GM08714 (cell line): Measurements from ENCODE around the gene DLGAP1.

Source experiments
- H3K4me3 ChIP-seq: fragments of 200-500 bp; sonication (Bioruptor generic); 2 replicates; pipeline ENCODE4 v1.5.1; 2014; ENCODE audit warnings: mild to moderate bottlenecking, low read length, inconsistent platforms
- ZNF274 ChIP-seq: IDR thresholded peaks from 2 replicates; pipeline ENCODE4 v1.6.1; 2012; ENCODE audit warnings: mild to moderate bottlenecking, low read depth, low read length

Gene DLGAP1

DNA sequence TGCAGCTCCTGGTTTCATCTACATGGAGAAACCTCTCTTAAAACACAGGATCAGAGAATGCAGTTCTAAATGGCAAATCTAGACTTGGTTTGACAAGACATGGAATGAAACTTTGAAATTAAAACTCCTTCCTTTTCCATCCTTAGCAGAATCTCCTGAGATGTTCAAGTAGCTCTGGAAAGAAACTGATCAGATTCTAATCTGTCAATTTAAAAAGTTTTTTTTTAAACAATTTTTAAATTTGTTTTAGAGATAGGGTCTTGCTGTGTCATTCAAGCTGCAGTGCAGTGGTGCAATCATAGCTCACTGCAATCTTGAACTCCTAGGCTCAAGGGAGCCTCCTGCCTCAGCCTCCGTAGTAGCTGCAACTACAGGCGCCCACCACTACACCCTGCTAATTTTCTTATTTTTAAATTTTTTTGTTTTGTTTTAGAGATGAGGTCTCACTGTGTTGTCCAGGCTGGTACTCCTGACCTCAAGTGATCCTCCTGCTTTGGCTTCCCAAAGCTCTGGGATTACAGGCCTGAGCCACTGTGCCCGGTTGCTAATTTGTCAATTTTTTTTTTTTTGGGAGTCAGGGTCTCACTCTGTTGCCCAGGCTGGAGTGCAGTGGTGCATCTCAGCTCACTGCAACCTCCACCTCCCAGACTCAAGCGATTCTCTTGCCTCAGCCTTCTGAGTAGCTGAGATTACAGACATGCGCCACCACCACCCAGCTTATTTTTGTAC, 788.4 kb downstream of the DLGAP1 start:
- TF ChIP-seq ZNF274 = no peak
- H3K4me3 ChIP-seq = no peak overlapping the region

DNA sequence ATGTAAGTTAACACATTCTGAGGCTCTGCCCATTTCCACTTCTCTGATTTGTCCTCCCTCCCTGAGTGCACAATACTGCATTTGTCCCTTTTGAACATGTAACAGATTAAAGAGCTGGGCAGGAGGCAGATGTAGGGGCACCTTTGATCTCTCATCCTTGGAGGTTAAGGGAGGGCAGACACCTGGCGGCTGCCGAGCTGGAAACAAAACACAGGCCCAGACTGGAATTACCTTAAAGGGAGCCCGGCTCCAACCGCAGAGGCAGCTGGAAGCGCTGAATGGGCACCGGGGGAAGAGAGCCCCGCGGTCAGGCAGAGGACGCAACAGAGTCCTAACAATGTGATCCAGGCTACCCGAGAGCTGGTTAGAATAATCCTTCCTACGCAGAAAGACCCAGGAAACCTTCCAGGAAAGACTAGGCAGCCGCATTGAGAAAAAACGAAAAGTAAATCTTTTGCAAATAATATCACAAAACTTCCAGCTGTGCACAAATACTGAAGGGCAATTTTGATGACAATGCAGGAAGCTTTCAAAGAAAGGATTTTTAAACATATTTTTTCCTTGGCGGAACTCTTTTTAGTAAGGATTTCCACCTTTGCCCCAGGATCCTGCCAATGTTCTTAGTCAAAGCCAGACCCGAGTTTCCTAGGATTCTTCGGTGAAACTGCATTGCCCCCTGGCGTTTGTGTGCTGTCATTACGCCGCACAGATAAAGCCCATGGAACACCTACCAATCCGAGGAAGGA, 789.2 kb downstream of the DLGAP1 start:
- no peak for TF ChIP-seq ZNF274
- no peak overlapping the region for H3K4me3 ChIP-seq

GRCh38 chr18:3665204-3665603, 789.9 kb downstream of the DLGAP1 start:
- no peak for TF ChIP-seq ZNF274
- H3K4me3 ChIP-seq = no peak overlapping the region

- no peak for TF ChIP-seq ZNF274
- H3K4me3 ChIP-seq = no peak overlapping the region
Observed at GRCh38 chr18:3664563-3665178, 790.4 kb downstream of the DLGAP1 start.

- H3K4me3 ChIP-seq = no peak overlapping the region
- no peak for TF ChIP-seq ZNF274
Observed at GRCh38 chr18:3663870-3664512, 791.1 kb downstream of the DLGAP1 start.

DNA sequence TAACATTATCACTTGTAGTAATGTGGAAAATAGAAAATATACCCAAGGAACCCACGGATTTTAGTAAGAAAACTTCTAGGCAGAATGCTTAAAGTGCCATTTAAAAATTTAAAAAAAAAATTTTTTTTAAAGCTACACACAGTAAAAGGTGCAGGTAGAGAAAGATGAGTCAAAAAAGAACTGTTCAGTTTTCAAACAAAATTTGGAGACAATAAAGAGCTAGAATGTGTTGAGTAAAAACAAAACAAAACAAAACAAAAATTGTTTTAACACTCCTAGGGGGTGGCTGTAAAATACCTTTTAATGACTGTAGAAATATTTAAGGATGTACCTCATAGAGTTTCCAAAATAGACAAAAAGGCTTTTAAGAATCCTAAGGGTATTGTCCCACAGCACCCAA, 793.1 kb downstream of the DLGAP1 start:
- TF ChIP-seq ZNF274 = no peak
- no peak overlapping the region for H3K4me3 ChIP-seq

DNA sequence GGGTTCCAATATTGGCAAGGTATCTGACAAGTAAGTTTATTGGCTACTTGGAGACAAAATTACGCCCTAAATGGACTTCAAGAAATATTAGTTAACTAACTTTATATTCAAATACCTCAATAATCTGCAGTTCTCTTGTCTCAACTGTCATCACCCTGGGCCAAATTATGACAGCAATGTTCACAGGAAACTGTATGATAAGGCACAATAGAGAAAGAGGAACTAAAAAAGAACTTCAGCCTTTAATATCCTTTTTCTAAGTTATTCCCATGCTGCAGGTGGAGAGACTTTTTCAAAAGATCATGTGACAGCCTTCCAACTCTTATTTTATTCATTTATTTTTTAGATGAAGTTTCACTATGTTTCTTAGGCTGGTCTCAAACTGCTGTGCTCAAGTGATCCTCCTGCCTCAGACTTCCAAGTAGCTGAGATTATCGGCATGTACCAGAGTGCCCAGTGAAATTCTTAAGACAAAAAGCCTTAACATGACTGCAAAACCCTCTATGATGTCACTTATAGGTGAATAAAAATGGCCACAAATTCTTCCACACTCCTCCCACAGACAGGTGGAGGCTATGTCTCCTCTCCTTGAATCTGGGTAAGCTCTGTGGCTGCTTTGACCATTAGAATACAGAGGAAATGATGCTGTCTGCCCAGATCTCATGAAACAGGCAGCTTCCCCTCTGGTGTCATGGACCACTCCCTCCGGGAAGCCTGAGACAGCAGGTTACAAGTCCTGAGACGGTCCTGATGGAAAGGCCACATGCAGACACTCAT, 794.2 kb downstream of the DLGAP1 start:
- no peak overlapping the region for H3K4me3 ChIP-seq
- no peak for TF ChIP-seq ZNF274

DNA sequence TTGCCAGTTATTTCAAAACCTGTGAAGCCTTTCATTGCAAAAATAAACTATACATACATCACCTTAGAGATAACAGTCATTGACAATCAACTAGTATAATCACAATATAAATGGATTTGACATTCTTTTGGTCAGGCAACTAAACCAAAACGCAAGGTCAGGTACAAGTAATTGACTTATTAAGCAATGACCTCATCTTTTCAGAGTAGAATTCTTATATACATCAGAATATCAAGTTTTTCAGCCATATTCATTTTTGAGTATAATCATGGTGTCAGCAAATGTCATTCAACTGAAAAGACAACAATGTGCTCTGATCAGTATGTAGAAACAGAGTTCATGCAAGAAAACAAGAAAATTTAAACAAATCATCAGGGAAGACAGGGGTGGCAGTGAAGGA, 796.6 kb downstream of the DLGAP1 start:
- no peak for TF ChIP-seq ZNF274
- H3K4me3 ChIP-seq = no peak overlapping the region

- no peak overlapping the region for H3K4me3 ChIP-seq
- no peak for TF ChIP-seq ZNF274
Observed at GRCh38 chr18:3655254-3656050, 799.7 kb downstream of the DLGAP1 start.

DNA sequence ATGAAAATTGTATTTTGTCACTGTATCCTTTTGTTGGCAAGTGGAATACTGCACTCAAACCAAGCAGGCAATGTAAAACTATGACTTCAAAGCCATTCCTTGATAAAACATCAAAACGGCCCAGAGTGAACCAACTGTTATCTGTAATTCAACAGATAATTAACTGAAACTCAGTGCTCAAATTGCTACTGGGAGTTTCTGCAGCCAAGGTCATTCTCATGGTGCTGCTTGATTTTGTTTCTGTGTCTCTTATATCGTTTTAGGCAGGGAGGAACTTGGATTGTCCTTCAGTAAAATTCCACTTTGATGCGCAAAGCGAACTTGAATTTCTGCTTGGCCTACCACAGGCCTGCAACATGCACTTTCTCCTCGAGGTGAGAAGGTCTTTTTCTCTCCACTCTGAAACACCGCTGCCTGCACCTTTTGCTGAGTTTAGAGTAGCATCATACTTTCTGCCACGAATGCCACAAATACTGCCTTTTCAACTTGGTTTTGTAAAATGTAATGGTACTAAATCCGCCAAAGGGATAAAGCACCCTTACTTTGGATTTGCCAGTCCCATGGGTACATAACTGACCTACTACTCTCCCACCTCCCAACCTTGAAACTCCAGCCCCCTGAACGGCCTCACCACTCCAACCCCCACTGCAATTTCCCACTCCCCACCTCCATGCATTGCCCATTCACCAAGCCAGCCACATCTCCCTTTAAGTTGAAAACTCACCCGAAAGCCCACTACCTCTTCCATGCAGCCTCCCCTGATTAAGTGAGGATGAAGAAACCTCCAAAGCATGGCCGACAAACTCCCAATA, 800.5 kb downstream of the DLGAP1 start:
- TF ChIP-seq ZNF274 = no peak
- H3K4me3 ChIP-seq = no peak overlapping the region

- TF ChIP-seq ZNF274 = no peak
- no peak overlapping the region for H3K4me3 ChIP-seq
Observed at GRCh38 chr18:3653851-3654441, 801.2 kb downstream of the DLGAP1 start.

DNA sequence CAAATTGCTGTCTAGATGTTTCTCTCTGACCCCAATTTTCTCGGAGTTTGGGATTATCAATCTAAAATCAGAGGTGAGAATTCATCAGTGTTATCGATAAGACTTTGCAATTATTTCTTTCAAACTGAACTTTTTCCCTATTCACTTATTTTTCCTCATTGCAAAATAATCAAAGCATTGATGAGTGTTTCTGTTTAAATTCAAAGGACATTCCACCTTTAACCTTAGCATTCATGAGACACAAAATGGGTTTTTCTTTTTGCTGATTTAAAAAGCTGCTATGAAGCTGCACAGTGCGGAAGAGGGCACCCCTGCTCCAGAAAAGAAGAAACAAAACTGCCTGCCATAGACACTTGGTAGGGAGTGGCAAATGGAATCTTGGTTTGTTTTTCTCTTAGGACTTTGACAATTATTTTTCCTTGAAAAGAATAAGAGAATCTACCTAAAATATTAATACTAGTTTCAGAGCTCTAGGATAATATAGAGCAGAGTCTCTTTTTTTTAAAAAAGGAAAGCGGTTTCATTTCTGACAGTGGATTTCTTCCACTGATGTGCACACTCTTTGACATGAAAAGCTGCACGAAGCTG, 801.8 kb downstream of the DLGAP1 start:
- no peak for TF ChIP-seq ZNF274
- no peak overlapping the region for H3K4me3 ChIP-seq
